Stimulated activated CD4-positive, alpha-beta T cell treated with anti-CD3 and anti-CD28 coated beads, Interleukin-1b, Interleukin-23, amount 100 ng/mL, for 1 hour (primary cell): ENCODE data around the gene KCNJ14.

Experiments used
- DNase-seq, 2 donors: peaks; one replicate each; pipeline ENCODE4 v3.0.0-alpha.2; 2020; ENCODE audit warnings: low read depth in 2 of 2

Gene KCNJ14

GRCh38 chr19:48508729-48509411, 53.5 kb downstream of the KCNJ14 start:
- no peak for DNase-seq

- no peak for DNase-seq
Observed at GRCh38 chr19:48509467-48510194, 54.3 kb downstream of the KCNJ14 start.

GRCh38 chr19:48510421-48511268, 55.3 kb downstream of the KCNJ14 start:
- DNase-seq = peak; percentile 46 to 59

GRCh38 chr19:48511321-48511731, 56.0 kb downstream of the KCNJ14 start:
- DNase-seq = no peak

GRCh38 chr19:48511800-48512503, 56.6 kb downstream of the KCNJ14 start, which contains the start of gene LMTK3:
Gene LMTK3, minus strand, starts transcription at chr19:48511835. Its CDS starts 259 bp downstream, at chr19:48511576.
- DNase-seq = peak; percentile 42 to 65

- DNase-seq = no peak
Observed at GRCh38 chr19:48512504-48513288, 57.3 kb downstream of the KCNJ14 start.

GRCh38 chr19:48513289-48514122, 58.1 kb downstream of the KCNJ14 start:
- DNase-seq = peak in 1 of 2 donors; percentile 24

GRCh38 chr19:48514123-48514458, 58.7 kb downstream of the KCNJ14 start:
- DNase-seq = no peak

- no peak for DNase-seq
Observed at GRCh38 chr19:48516536-48516935, 61.2 kb downstream of the KCNJ14 start.
